Adrenal gland (tissue), 12 donors: ENCODE measurements around the gene CFAP299. TPM values are rescaled to one million over a fixed set of nuclear protein-coding genes. Genes with fewer than 3 reads are reported as not detected.
"Not testable (repeated sequence)": the region's sequence is repeated elsewhere in the genome, so short reads cannot be mapped to it uniquely, and the experiment has no call there.

ENCODE experiments used
- DNase-seq, 7 donors: peaks; one replicate each; pipeline ENCODE4 v3.0.0-alpha.2; 2019 to 2020
- H3K27ac ChIP-seq, 5 donors: fragments of 200-600 bp; sonication (generic) in 4 of 5; 1 replicate in 3 of 5; 2 replicates in 2 of 5; pipeline versions ENCODE4 v1.5.1 to v1.8.0; 2016 to 2020; ENCODE audit warnings: mild to moderate bottlenecking in 1 of 5
- H3K27me3 ChIP-seq: fragments of 200-600 bp; 2 replicates; pipeline ENCODE4 v1.8.0; 2021
- H3K36me3 ChIP-seq, 2 donors: fragments of 200-600 bp; replicated peaks in 1 of 2; 1 replicate in 1 of 2; 2 replicates in 1 of 2; pipeline versions ENCODE4 v1.5.1 to v1.8.0; 2018 to 2022
- H3K4me1 ChIP-seq, 2 donors: fragments of 200-600 bp; replicated peaks in 1 of 2; 1 replicate in 1 of 2; 2 replicates in 1 of 2; pipeline versions ENCODE4 v1.5.1 to v1.8.0; 2018 to 2021
- H3K4me3 ChIP-seq, 4 donors: fragments of 200-600 bp; sonication (generic) in 3 of 4; one replicate each; pipeline ENCODE4 v1.5.1; 2016 to 2018
- H3K9me3 ChIP-seq, 3 donors: fragments of 200-600 bp; sonication (generic) in 1 of 3; replicated peaks in 1 of 3; 1 replicate in 2 of 3; 2 replicates in 1 of 3; pipeline versions ENCODE4 v1.5.1 to v1.8.0; 2016 to 2021
- CTCF ChIP-seq, 6 experiments: fragments of 450-650 bp in 4 of 6; fragments of 200-600 bp in 2 of 6; sonication (generic) in 1 of 6; IDR thresholded peaks; 1 replicate in 5 of 6; 2 replicates in 1 of 6; pipeline versions ENCODE4 v1.5.1 to v1.8.0; 2016 to 2021; ENCODE audit warnings: antibody characterized with exemption in 6 of 6, mild to moderate bottlenecking in 2 of 6, moderate library complexity in 1 of 6
- POLR2A ChIP-seq, 2 donors: fragments of 450-650 bp; IDR thresholded peaks; one replicate each; pipeline ENCODE4 v1.6.1; 2017; ENCODE audit warnings: antibody characterized with exemption in 2 of 2, mild to moderate bottlenecking in 2 of 2, moderate library complexity in 1 of 2
- WGBS, 4 donors: extraction: QIAGEN DNeasy Blood & Tissue Kit in 2 of 4; methylation state at CpG; one replicate each; pipeline versions ENCODE4 v1.1.5 to v1.1.7; 2013 to 2017; 5-methylcytosine and 5-hydroxymethylcytosine counted together
- intact Hi-C, 2 donors: fragments of 100-400 bp; cut with DNase I; formaldehyde crosslinking; loops; one replicate each; pipeline versions ENCODE4 v1.14.1 to v1.15.0; 2022 to 2023
- polyA plus RNA-seq, 3 donors: library from polyadenylated mRNA; stranded (reverse); fragments of 200-250 nt in 2 of 3; fragments of 350-450 nt in 1 of 3; fragmentation: Illumina TruSeq in 1 of 3; extraction: RNeasy Lipid Tissue Mini Kit (QIAGEN cat#74804) in 1 of 3; gene quantifications; one replicate each; pipeline ENCODE4 v1.2.3, GENCODE V29; 2013 to 2014
- total RNA-seq, 9 donors: library from RNA; depleted of rRNA in 4 of 9; stranded (reverse); fragments of >200 nt in 4 of 9; fragments of 120-200 nt in 1 of 9; fragmentation: NEBNext Ultra II Directional in 1 of 9; extraction: Animal tissue kit (Norgen Biotek cat#: 25700) in 1 of 9; gene quantifications; one replicate each; pipeline versions ENCODE4 v1.1.0 to v1.2.4, GENCODE V29; 2013 to 2023
- donor health status: healthy with polysubstance abuse.
- donor health status: Bipolar disorder and iron deficiency.
- donor health status: DM: yes; HTN: yes; CAD: no.
- donor health status: DM: no; HTN: no; CAD: no.
- donor health status: DM: no; HTN: no; CAD: no.
- donor health status: DM: yes; HTN: yes; CAD: no.

Gene CFAP299
- total and polyA plus RNA-seq, 12 donors = not detected

DNA sequence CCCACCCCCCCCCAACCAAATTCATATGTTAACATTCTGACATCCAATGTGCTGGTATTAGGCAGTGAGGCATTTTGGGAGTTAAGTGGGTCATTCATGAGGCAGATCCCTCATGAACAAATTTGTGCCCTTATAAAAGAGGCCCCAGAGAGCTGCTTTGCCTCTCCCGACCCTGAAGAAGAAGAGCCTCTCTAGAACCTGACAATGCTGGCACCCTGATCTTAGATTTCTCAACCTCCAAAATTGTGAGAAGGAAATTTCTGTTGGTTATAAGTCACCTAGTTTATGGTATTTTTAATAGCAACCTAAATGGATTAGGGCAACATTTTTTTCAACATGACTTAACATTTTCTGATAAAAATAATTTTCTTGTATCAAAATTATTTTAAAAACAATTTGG, 296.3 kb downstream of the CFAP299 start:
- no peak for TF ChIP-seq POLR2A (IDR thresholded peaks at IDR 0.05)
- TF ChIP-seq CTCF (IDR thresholded peaks at IDR 0.05) = no peak
- intact Hi-C loops = no loop called here
- WGBS, 4 donors = 45 to 90% (median 60%) methylated on average over 1 of the region's 1 CpG
- no peak overlapping the region for H3K27ac ChIP-seq
- H3K36me3 ChIP-seq = no peaks in the 10 kb centered on the region
- peaks cover 0 to 8% (median 0%) of the 10 kb centered on the region in 3 donors for H3K9me3 ChIP-seq
- H3K4me1 ChIP-seq = no peaks in the 10 kb centered on the region
- DNase-seq = no peak
- no peak overlapping the region for H3K4me3 ChIP-seq
- H3K27me3 ChIP-seq = no peaks in the 10 kb centered on the region

DNA sequence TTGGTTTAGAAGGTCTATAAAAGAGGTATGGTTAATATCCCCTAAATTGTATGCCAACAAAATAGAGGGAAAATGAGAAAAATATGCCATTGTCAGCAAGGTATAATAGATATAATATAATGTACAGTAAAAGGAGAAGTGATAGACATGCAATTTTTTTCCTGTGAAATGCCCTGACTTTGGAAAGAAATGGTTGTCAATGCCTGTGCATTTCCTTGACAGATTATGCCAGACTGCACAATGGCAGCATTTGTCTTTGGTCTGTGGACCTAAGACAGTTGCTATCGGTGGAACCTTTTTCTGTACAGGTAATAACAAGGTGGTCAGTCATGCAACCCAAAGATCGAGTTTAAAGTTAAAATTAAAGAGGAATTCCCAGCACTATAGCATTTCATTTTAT, 301.7 kb downstream of the CFAP299 start:
- no peak for DNase-seq
- H3K4me3 ChIP-seq = no peak overlapping the region
- intact Hi-C loops = no loop called here
- no peaks in the 10 kb centered on the region for H3K9me3 ChIP-seq
- no peaks in the 10 kb centered on the region for H3K27me3 ChIP-seq
- no peaks in the 10 kb centered on the region for H3K4me1 ChIP-seq
- no peaks in the 10 kb centered on the region for H3K36me3 ChIP-seq
- TF ChIP-seq CTCF (IDR thresholded peaks at IDR 0.05) (no peak), POLR2A (IDR thresholded peaks at IDR 0.05) (no peak)
- H3K27ac ChIP-seq = no peak overlapping the region
- 68 to 79% (median 69%) methylated on average over 2 of the region's 2 CpGs for WGBS, 4 donors

DNA sequence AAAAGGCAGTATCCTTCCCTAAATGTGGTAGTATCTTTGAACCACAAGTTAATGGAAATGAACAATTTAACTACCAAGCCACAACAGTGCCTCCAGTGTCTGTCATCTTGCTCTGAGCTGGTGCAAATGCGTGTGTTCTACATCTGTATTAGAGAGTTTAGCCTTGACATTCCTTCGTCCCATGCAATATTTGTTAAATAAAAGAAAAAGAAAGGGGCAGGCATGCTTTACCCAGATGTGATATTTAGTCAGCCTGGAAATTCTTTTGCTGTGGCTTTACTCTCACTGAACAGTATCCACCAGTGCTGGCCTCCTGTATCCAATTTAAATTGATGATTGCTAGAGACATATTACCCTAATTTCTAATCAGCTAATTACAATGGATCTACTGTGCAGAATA, 310.5 kb downstream of the CFAP299 start:
- Histone ChIP-seq H3K36me3 (no peaks in the 10 kb centered on the region), H3K27ac (no peak overlapping the region), H3K27me3 (no peaks in the 10 kb centered on the region), H3K4me3 (no peak overlapping the region), H3K9me3 (no peaks in the 10 kb centered on the region), H3K4me1 (no peaks in the 10 kb centered on the region)
- TF ChIP-seq CTCF (IDR thresholded peaks at IDR 0.05) = no peak
- no peak for TF ChIP-seq POLR2A (IDR thresholded peaks at IDR 0.05)
- intact Hi-C loops = no loop called here
- WGBS, 4 donors = 41 to 58% (median 47%) methylated on average over 2 of the region's 2 CpGs
- no peak for DNase-seq

GRCh38 chr4:80655662-80656061, 320.1 kb downstream of the CFAP299 start:
- H3K27ac ChIP-seq = no peak overlapping the region
- WGBS, 4 donors = 53 to 55% (median 55%) methylated on average over 2 of the region's 2 CpGs
- H3K27me3 ChIP-seq = no peaks in the 10 kb centered on the region
- intact Hi-C loops = no loop called here
- DNase-seq = no peak
- H3K36me3 ChIP-seq = no peaks in the 10 kb centered on the region
- no peaks in the 10 kb centered on the region for H3K4me1 ChIP-seq
- H3K9me3 ChIP-seq = no peaks in the 10 kb centered on the region
- TF ChIP-seq POLR2A (IDR thresholded peaks at IDR 0.05) = no peak
- no peak for TF ChIP-seq CTCF (IDR thresholded peaks at IDR 0.05)
- no peak overlapping the region for H3K4me3 ChIP-seq

- H3K27me3 ChIP-seq, H3K4me3 ChIP-seq, H3K36me3 ChIP-seq, DNase-seq, H3K9me3 ChIP-seq, intact Hi-C loops, H3K27ac ChIP-seq, H3K4me1 ChIP-seq: not testable (repeated sequence)
- 90 to 95% (median 91%) methylated on average over 3 of the region's 3 CpGs for WGBS, 4 donors
Observed at GRCh38 chr4:80670118-80670517, 334.6 kb downstream of the CFAP299 start.
